SIG-M5 (cell line): ENCODE results near the gene CAV2.

Source experiments
- DNase-seq: peaks from one replicate; lab custom pipeline; 2025; lab: John Stamatoyannopoulos, UW

The CAV2 gene

GRCh38 chr7:116546916-116547315 lies 47.4 kb downstream of the CAV2 start:
- DNase-seq: no peak

DNA sequence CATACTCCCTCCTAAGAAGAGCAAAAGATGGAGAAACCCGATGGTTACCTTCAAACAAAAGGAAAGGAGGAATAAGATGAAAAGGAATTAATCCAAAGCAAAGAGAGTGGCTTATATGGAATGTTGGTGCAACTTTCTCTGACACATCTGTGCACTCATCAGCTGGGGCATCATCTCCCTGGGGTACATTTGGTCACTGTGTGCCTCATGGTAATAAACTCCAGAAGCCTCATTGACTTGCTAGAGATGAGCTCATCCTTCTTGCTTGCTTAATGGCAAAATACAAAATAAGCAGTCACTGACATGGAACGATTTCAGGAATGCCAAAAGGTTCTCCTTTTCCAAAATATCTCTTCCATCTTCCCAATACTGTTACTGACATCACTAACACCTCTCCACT lies 47.8 kb downstream of the CAV2 start:
- DNase-seq: no peak

DNA sequence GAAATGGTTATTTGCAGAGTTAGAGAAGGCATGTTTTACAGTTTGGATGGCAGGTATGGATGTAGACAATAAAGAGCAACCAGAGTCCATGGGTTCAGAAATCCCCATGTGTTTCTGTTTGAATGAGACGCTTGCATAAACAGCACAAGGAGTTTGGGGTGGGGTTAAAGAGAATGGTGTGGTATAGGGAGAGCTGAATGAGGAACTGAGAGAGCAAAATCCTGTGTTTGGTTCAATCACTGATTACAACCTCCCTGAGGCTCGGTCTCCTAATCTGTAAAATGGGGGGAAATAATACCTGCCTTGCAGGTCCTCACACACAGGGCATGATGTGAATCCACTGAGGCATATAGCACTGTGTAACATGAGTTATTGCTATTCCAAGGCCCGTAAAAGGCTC lies 49.0 kb downstream of the CAV2 start:
- DNase-seq: no peak

- no peak for DNase-seq
Measured at GRCh38 chr7:116549370-116549769, 49.8 kb downstream of the CAV2 start.

- DNase-seq: no peak
Measured at GRCh38 chr7:116551692-116552091, 52.2 kb downstream of the CAV2 start.

DNA sequence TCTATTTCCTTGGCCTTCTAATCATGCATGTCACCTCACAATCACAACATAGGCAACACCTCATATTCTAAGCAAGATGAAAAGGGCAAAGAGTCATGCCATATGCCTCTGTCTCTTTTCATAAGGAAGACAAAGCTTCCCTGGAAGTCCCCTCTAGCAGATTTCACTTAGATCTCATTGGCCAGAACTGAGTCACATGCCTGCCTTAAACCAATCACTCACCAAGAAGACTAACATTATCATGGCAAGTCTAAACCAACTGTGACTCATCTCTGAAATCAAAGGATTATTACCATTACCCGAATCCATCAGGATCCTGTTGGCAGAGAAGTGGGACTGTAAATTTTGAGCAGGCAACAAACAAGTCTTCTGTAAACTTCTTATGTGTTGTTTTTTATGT lies 53.1 kb downstream of the CAV2 start:
- DNase-seq: no peak

DNA sequence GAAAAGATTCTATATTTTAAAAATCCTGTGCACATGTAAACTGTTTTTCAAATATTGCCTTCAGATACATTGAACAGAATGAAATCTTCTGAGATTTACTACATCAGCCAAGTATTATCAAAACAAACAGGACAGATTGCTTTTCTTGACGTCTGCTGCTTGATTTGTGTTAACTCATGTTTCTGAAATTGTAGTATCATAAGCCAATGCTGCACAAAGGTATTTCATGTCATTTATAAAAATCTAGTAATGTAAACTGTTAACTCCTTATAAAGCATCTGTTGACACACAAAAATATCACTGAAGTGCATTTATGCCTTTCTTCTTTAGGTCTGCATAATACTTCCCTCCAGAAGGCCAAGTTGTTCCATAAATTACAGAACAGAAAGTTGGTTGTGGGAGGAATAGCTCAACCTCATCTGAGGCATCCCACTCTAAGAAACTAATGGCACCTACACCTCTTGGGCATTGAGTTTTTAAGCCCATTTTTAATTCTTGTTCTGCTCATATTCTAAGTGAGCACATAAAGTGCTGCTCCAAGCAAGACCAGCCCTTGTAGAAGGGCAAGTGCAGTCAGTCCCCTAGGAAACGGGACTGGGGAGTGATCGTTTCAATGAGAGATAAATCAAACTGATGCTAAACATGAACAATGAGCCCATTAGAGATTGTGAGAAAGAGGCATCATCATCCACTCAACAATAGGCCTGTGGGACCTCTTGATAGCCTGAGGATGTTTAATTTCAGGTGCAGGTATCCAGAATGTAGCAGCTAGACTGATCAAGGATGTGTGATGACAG lies 53.8 kb downstream of the CAV2 start:
- DNase-seq: no peak

DNA sequence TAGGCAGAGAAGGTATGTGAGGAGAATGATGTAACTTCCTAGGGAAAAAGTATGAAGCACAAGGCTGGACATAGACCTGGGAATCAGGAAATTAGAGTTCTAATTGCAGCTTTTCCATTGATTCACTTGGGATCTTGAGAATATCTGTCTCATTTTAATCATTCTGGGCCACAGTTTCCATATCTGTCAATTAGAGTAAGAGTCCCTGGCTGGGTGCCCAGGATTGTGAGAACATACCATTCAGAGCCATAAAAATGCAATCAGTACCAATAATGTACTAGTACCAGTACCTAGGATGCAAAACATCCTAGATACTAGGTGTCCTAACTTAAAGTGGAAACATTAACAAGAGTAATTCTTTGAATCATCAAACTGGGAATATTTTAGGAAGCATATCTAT lies 54.9 kb downstream of the CAV2 start:
- no peak for DNase-seq

DNA sequence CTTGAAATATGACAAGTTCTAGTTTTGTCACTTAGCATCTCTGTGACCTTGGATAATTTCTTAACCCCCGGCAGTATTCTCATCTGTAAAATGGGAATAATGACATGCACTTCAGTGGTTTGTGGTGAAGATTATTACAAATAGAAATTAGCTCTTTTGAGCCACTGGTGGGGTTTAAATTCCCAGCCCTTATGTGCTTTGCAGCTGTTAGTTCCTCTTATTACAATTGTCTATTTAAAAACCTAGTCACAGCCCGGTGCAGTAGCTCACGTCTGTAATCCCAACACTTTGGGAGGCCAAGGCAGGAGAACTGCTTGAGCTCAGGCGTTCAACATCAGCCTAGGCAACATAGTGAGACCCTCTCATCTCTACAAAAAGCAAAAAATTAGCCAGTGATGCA lies 55.4 kb downstream of the CAV2 start:
- no peak for DNase-seq

GRCh38 chr7:116557066-116557585 lies 57.6 kb downstream of the CAV2 start:
- no peak for DNase-seq

GRCh38 chr7:116557901-116558300 lies 58.4 kb downstream of the CAV2 start:
- no peak for DNase-seq
